HCT116 (cell line): Measurements from ENCODE around the gene ACER3. TPM values are rescaled to one million over a fixed set of nuclear protein-coding genes. Genes with fewer than 3 reads are reported as not detected.
"Not testable (repeated sequence)": the region's sequence is repeated elsewhere in the genome, so short reads cannot be mapped to it uniquely, and the experiment has no call there.

ENCODE experiments used
- ATAC-seq: fragments of 200-7000 bp; cut with Tn5 transposase; 2 replicates; pipeline ENCODE4 v1.9.1; 2020; ENCODE audit warnings: mild to moderate bottlenecking, moderate library complexity
- BruUV-seq: library from RNA; stranded (reverse); fragments of 400-500 nt; replicated peaks from 2 replicates; lab custom pipeline; 2021; lab: Mats Ljungman, UMichigan
- CTCF ChIA-PET: fragments of 300-600 bp; sonication (Branson Sonifier 250); formaldehyde crosslinking; loops from one replicate; lab custom pipeline; 2021; ENCODE audit warnings: antibody characterized with exemption; lab: Charles Lee
- POLR2A ChIA-PET: fragments of 300-600, 350-600 bp; sonication (Branson Sonifier 250); formaldehyde crosslinking; loops from one replicate; lab custom pipeline; 2021; ENCODE audit warnings: antibody characterized with exemption; lab: Charles Lee
- RAD21 ChIA-PET, 2 experiments: fragments of 300-600 bp; sonication (Branson Sonifier 250); formaldehyde crosslinking; loops; one replicate each; lab custom pipeline; 2023; ENCODE audit warnings: low total read pairs in 2 of 2; ENCODE audit not compliant: uncharacterized antibody in 2 of 2, unreplicated experiment in 2 of 2, low non-redundant PET in 1 of 2; lab: Charles Lee
- DNase-seq: peaks from one replicate; pipeline ENCODE4 v3.0.0-alpha.2; 2010; ENCODE audit warnings: low read depth, low spot score
- H2AFZ ChIP-seq: fragments of 200-600 bp; shearing (Covaris generic), sonication (generic); 2 replicates; pipeline ENCODE4 v1.6.1; 2017; ENCODE audit warnings: low read depth, mixed run types, mixed read lengths, antibody characterized with exemption, low read length; ENCODE audit not compliant: poor library complexity, severe bottlenecking
- H3K27ac ChIP-seq: 2 replicates; pipeline ENCODE4 v1.5.1; 2012; ENCODE audit warnings: low read depth, low read length
- H3K27me3 ChIP-seq: fragments of 200-600 bp; sonication (generic); 2 replicates; pipeline ENCODE4 v1.6.1; 2016; ENCODE audit warnings: mixed run types, low read length, mixed read lengths; ENCODE audit not compliant: insufficient read depth
- H3K36me3 ChIP-seq, 2 experiments: fragments of 200-500 bp in 1 of 2; fragments of 200-600 bp in 1 of 2; sonication (Bioruptor generic) in 1 of 2; sonication (generic) in 1 of 2; 2 replicates each; pipeline versions ENCODE4 v1.5.1 to v1.6.1; 2014 to 2016; ENCODE audit warnings: low read length in 2 of 2, inconsistent platforms in 1 of 2, mixed read lengths in 1 of 2, mixed run types in 1 of 2; ENCODE audit not compliant: insufficient read depth in 2 of 2, control insufficient read depth in 1 of 2
- H3K4me1 ChIP-seq, 2 experiments: fragments of 200-600 bp in 1 of 2; sonication (generic) in 1 of 2; 2 replicates each; pipeline versions ENCODE4 v1.5.1 to v1.6.1; 2012 to 2017; ENCODE audit warnings: low read length in 2 of 2, inconsistent platforms in 1 of 2, mild to moderate bottlenecking in 1 of 2, mixed read lengths in 1 of 2, mixed run types in 1 of 2, moderate library complexity in 1 of 2; ENCODE audit not compliant: insufficient read depth in 2 of 2, control insufficient read depth in 1 of 2
- H3K4me2 ChIP-seq: fragments of 200-600 bp; sonication (generic); 2 replicates; pipeline ENCODE4 v1.6.1; 2017; ENCODE audit warnings: mixed run types, low read length, mixed read lengths
- H3K4me3 ChIP-seq, 2 experiments: fragments of 200-600 bp in 1 of 2; sonication (generic) in 1 of 2; replicated peaks in 1 of 2; 2 replicates each; pipeline ENCODE4 v1.5.1; 2011 to 2016; ENCODE audit warnings: low read length in 2 of 2, control low read depth in 1 of 2, low read depth in 1 of 2, mild to moderate bottlenecking in 1 of 2, mixed read lengths in 1 of 2, mixed run types in 1 of 2
- H3K79me2 ChIP-seq: fragments of 200-600 bp; sonication (generic); 2 replicates; pipeline ENCODE4 v1.6.1; 2017; ENCODE audit warnings: mild to moderate bottlenecking, mixed run types, low read length, moderate library complexity, mixed read lengths; ENCODE audit not compliant: insufficient read depth
- H3K9ac ChIP-seq: fragments of 200-600 bp; sonication (generic); 2 replicates; pipeline ENCODE4 v1.6.1; 2016; ENCODE audit warnings: low read length, mixed read lengths
- H3K9me2 ChIP-seq: fragments of 200-600 bp; sonication (generic), shearing (Covaris generic); 2 replicates; pipeline ENCODE4 v1.6.1; 2017; ENCODE audit warnings: mixed run types, mild to moderate bottlenecking, moderate library complexity; ENCODE audit not compliant: insufficient read depth
- H3K9me3 ChIP-seq, 2 experiments: fragments of 200-500 bp in 1 of 2; fragments of 200-600 bp in 1 of 2; sonication (Bioruptor generic) in 1 of 2; sonication (generic) in 1 of 2; 2 replicates each; pipeline ENCODE4 v1.6.1; 2014 to 2017; ENCODE audit warnings: low read length in 2 of 2, mixed read lengths in 2 of 2, inconsistent platforms in 1 of 2, low read depth in 1 of 2, mild to moderate bottlenecking in 1 of 2, mixed run types in 1 of 2, moderate library complexity in 1 of 2; ENCODE audit not compliant: control insufficient read depth in 1 of 2, insufficient read depth in 1 of 2
- H4K20me1 ChIP-seq: fragments of 200-600 bp; sonication (generic), shearing (Covaris generic); 2 replicates; pipeline ENCODE4 v1.6.1; 2017; ENCODE audit warnings: mixed run types, mild to moderate bottlenecking, moderate library complexity; ENCODE audit not compliant: insufficient read depth
- CBX3 ChIP-seq: IDR thresholded peaks from 2 replicates; pipeline ENCODE4 v1.6.1; 2012; ENCODE audit warnings: low read depth
- EGR1 ChIP-seq: IDR thresholded peaks from 2 replicates; pipeline ENCODE4 v1.6.1; 2012; ENCODE audit warnings: low read depth
- EZH2 ChIP-seq: fragments of 200-600 bp; sonication (generic); IDR thresholded peaks from 2 replicates; pipeline ENCODE4 v1.6.1; 2017; ENCODE audit warnings: antibody characterized with exemption, mixed run types
- FOSL1 ChIP-seq: IDR thresholded peaks from 2 replicates; pipeline ENCODE4 v1.6.1; 2012; ENCODE audit warnings: low read depth
- intact Hi-C: fragments of 100-400 bp; cut with micrococcal nuclease; formaldehyde crosslinking; loops from 2 replicates; pipeline ENCODE4 v1.10.0; 2022
- total RNA-seq: library from RNA; stranded (reverse); gene quantifications from one replicate; pipeline ENCODE4 v1.2.1, GENCODE V29; 2021; ENCODE audit not compliant: unreplicated experiment
- TF ChIP-seq, protein P1 (sequence below): IDR thresholded peaks from 2 replicates; pipeline ENCODE4 v1.6.1; 2012

The ACER3 gene
- total RNA-seq, 1 experiment from 2014 or later, result 19.1 TPM

DNA sequence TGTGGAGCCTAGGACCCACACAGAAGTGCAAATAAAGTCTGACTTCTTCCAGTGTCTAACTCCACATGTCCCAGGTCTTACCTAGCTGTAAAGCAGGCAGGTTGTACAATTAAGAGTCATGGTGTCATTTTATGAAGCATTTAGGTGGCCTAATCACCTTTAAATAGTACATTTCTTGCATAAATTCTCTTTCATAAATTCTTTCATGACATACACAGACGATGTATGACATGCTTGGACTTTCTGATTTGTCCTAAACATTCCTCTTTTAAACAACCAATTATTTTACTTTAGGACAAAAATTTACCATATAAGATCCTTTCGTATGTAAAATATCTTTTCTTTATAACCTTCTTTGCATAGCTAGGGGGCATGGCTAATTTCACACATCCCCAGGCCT is 46.3 kb upstream of the ACER3 start:
- ATAC-seq (no peak), DNase-seq (no peak)
- H2AFZ ChIP-seq, result no peak overlapping the region
- no peak overlapping the region for H3K27ac ChIP-seq
- no peaks in the 10 kb centered on the region for H3K36me3 ChIP-seq
- no peaks in the 10 kb centered on the region for H3K9me2 ChIP-seq
- intact Hi-C loops, result loop anchor here (5.0 kb wide), 1 partner anchor 218 kb away; the partner anchor contains the start of gene B3GNT6
- H3K9me3 ChIP-seq, result peaks cover 0 to 9% of the 10 kb centered on the region in 2 experiments; a peak in 2 of 4 replicates
- ChIA-PET POLR2A (no interaction called here), CTCF (no interaction called here), RAD21 (no interaction called here)
- no peaks in the 10 kb centered on the region for H4K20me1 ChIP-seq
- BruUV-seq, result no TSS peak
- H3K79me2 ChIP-seq, result no peaks in the 10 kb centered on the region
- H3K4me3 ChIP-seq, result no peak overlapping the region
- no peaks in the 10 kb centered on the region for H3K4me1 ChIP-seq
- no peaks in the 10 kb centered on the region for H3K27me3 ChIP-seq
- no peak overlapping the region for H3K9ac ChIP-seq
- no peak for TF ChIP-seq EZH2
- TF ChIP-seq EGR1, result no peak
- TF ChIP-seq, protein P1, sequence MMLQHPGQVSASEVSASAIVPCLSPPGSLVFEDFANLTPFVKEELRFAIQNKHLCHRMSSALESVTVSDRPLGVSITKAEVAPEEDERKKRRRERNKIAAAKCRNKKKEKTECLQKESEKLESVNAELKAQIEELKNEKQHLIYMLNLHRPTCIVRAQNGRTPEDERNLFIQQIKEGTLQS, result no peak
- TF ChIP-seq FOSL1, result no peak
- H3K4me2 ChIP-seq, result no peak overlapping the region

DNA sequence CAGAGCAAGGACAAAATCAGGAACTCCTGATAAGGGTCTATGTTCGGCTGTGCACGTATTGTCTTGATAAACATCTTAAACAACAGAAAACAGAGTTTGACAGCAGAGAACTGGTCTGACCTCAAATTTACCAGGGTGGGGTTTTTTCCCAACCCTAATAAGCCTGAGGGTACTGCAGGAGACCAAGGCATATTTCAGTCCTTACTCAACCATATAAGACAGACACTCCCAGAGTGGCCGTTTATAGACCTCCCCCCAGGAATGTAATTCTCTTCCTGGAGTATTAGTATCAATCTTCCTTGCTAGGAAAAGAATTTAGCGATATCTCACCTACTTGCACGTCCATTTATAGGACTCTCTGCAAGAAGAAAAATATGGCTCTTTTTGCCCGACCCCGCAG is 45.0 kb upstream of the ACER3 start:
- CTCF ChIA-PET, ATAC-seq, H3K9me2 ChIP-seq, H3K4me2 ChIP-seq, H3K79me2 ChIP-seq, H3K9me3 ChIP-seq, DNase-seq, intact Hi-C loops, RAD21 ChIA-PET, BruUV-seq, H4K20me1 ChIP-seq, H3K4me3 ChIP-seq, H3K4me1 ChIP-seq, H3K36me3 ChIP-seq, H3K9ac ChIP-seq, H3K27ac ChIP-seq, H2AFZ ChIP-seq, POLR2A ChIA-PET, H3K27me3 ChIP-seq: not testable (repeated sequence)
- peak; percentile 83 for TF ChIP-seq CBX3
